ENCODE results near the gene SNAI3. TPM values are rescaled to one million over a fixed set of nuclear protein-coding genes. Genes with fewer than 3 reads are reported as not detected.
A peak's percentile ranks its signal among the peaks of the same experiment; 100 is the strongest.

SNAI3 gene
- total RNA-seq, 1 experiment from 2014 or later, result 2.2 TPM

GRCh38 chr16:88665148-88665547 is 21.2 kb downstream of the SNAI3 start:
- POLR2A ChIA-PET, result no interaction called here
- intact Hi-C loops (cut with micrococcal nuclease), result no loop called here
- H3K4me2 ChIP-seq (ENCODE audit: low read length), result no peak overlapping the region

GRCh38 chr16:88662843-88663606 is 23.3 kb downstream of the SNAI3 start, which contains the start of gene MVD:
Gene MVD, minus strand, starts transcription at chr16:88663091. Its CDS starts 11 bp downstream, at chr16:88663080.
- no peak for TF ChIP-seq SRF (IDR thresholded peaks at IDR 0.05; ENCODE audit: low read depth)
- peak; percentile 96 for TF ChIP-seq POLR2AphosphoS5 (IDR thresholded peaks at IDR 0.05; ENCODE audit: low read depth, low read length)
- TF ChIP-seq SP1 (IDR thresholded peaks at IDR 0.05; ENCODE audit: low read depth), result peak; percentile 99
- peak; percentile 66 for TF ChIP-seq TCF7L2 (IDR thresholded peaks at IDR 0.05; ENCODE audit: borderline replicate concordance, extremely low read depth, insufficient read depth, insufficient read length)
- TF ChIP-seq SIN3A (IDR thresholded peaks at IDR 0.05; ENCODE audit: low read depth), result peak; percentile 87; the same call in 1 of the 2 replicates
- TF ChIP-seq RAD21 (IDR thresholded peaks at IDR 0.05; ENCODE audit: low read depth), result no peak
- TF ChIP-seq POLR2A (IDR thresholded peaks at IDR 0.05; ENCODE audit: borderline replicate concordance, extremely low read depth, insufficient read depth, insufficient read length), result peak; percentile 87
- peak; percentile 44; the same call in 1 of the 2 replicates for TF ChIP-seq ZFX (IDR thresholded peaks at IDR 0.05)
- 0 out of 6 replicates have a peak, but pooled peaks of 1 of the 3 experiments have one; percentile 1 for TF ChIP-seq CTCF (IDR thresholded peaks at IDR 0.05 in 2 of 3, conservative IDR thresholded peaks at IDR 0.05 in 1 of 3; ENCODE audit: borderline replicate concordance in 1 of 3, insufficient read depth in 1 of 3, low read depth in 2 of 3, low read length in 2 of 3)
- TF ChIP-seq, protein P1, sequence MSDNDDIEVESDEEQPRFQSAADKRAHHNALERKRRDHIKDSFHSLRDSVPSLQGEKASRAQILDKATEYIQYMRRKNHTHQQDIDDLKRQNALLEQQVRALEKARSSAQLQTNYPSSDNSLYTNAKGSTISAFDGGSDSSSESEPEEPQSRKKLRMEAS (IDR thresholded peaks at IDR 0.05), result peak; percentile 69
- TF ChIP-seq FOSL1 (IDR thresholded peaks at IDR 0.05; ENCODE audit: low read depth), result no peak
- peak; percentile 98 for DNase-seq (ENCODE audit: low read depth, low spot score)
- Histone ChIP-seq H3K79me2 (ENCODE audit: insufficient read depth, low read length) (peaks cover 36% of the 10 kb centered on the region), H3K9ac (ENCODE audit: low read length) (peak within 1 kb of the TSS; percentile 92), H3K4me1 (ENCODE audit: control insufficient read depth in 1 of 2, insufficient read depth in 2 of 2, low read length in 2 of 2) (peaks cover 4 to 21% of the 10 kb centered on the region in 2 experiments; a peak in 3 of 4 replicates), H3K36me3 (ENCODE audit: control insufficient read depth in 1 of 2, insufficient read depth in 2 of 2, low read length in 2 of 2) (peaks cover under 1 to 3% of the 10 kb centered on the region in 2 experiments; a peak in 1 of 4 replicates), H3K4me3 (replicated peaks in 1 of 2; ENCODE audit: low read depth in 1 of 2, low read length in 2 of 2) (peak within 1 kb of the TSS; percentile 73 to 98), H3K27ac (ENCODE audit: low read depth, low read length) (peak within 1 kb of the TSS; percentile 96), H3K9me3 (ENCODE audit: control insufficient read depth in 1 of 2, insufficient read depth in 1 of 2, low read depth in 1 of 2, low read length in 2 of 2) (no peaks in the 10 kb centered on the region), H3K9me2 (ENCODE audit: insufficient read depth) (no peaks in the 10 kb centered on the region), H4K20me1 (ENCODE audit: insufficient read depth) (no peaks in the 10 kb centered on the region), H2AFZ (ENCODE audit: low read depth, low read length, poor library complexity, severe bottlenecking) (no peak within 1 kb of the TSS), H3K4me2 (ENCODE audit: low read length) (peak within 1 kb of the TSS; percentile 92), H3K27me3 (ENCODE audit: insufficient read depth, low read length) (no peaks in the 10 kb centered on the region)
- ChIA-PET CTCF (interaction anchor here (1.3 kb wide), 2 partner anchors 9 to 74 kb away, joined by 5 to 7 read pairs; no protein-coding TSS in a partner anchor), RAD21 (ENCODE audit: low non-redundant PET in 1 of 2, low total read pairs in 2 of 2, uncharacterized antibody in 2 of 2, unreplicated experiment in 2 of 2) (no interaction called here), POLR2A (interaction anchor here (1.0 kb wide), 2 partner anchors 69 to 111 kb away, joined by 3 read pairs; no protein-coding TSS in a partner anchor)
- no TSS peak for BruUV-seq (replicated peaks)
- intact Hi-C loops (cut with micrococcal nuclease), result no loop called here
- peak; percentile 97 for ATAC-seq

More at GRCh38 chr16:88665148-88665547, 21.2 kb downstream of the SNAI3 start:
- Histone ChIP-seq H3K9me2 (ENCODE audit: insufficient read depth) (no peaks in the 10 kb centered on the region), H4K20me1 (ENCODE audit: insufficient read depth) (no peaks in the 10 kb centered on the region), H3K36me3 (ENCODE audit: control insufficient read depth in 1 of 2, insufficient read depth in 2 of 2, low read length in 2 of 2) (no peaks in the 10 kb centered on the region), H3K9me3 (ENCODE audit: control insufficient read depth in 1 of 2, insufficient read depth in 1 of 2, low read depth in 1 of 2, low read length in 2 of 2) (no peaks in the 10 kb centered on the region), H2AFZ (ENCODE audit: low read depth, low read length, poor library complexity, severe bottlenecking) (no peak overlapping the region), H3K27ac (ENCODE audit: low read depth, low read length) (no peak overlapping the region), H3K4me3 (replicated peaks in 1 of 2; ENCODE audit: low read depth in 1 of 2, low read length in 2 of 2) (no peak overlapping the region), H3K79me2 (ENCODE audit: insufficient read depth, low read length) (peaks cover 27% of the 10 kb centered on the region), H3K27me3 (ENCODE audit: insufficient read depth, low read length) (no peaks in the 10 kb centered on the region), H3K4me1 (ENCODE audit: control insufficient read depth in 1 of 2, insufficient read depth in 2 of 2, low read length in 2 of 2) (peaks cover 4 to 21% of the 10 kb centered on the region in 2 experiments; a peak in 3 of 4 replicates), H3K9ac (ENCODE audit: low read length) (no peak overlapping the region)
- RAD21 ChIA-PET (ENCODE audit: low non-redundant PET in 1 of 2, low total read pairs in 2 of 2, uncharacterized antibody in 2 of 2, unreplicated experiment in 2 of 2), result no interaction called here
- no peak for ATAC-seq
- DNase-seq (ENCODE audit: low read depth, low spot score), result no peak
- CTCF ChIA-PET, result no interaction called here
- TF ChIP-seq YY1 (IDR thresholded peaks at IDR 0.05; ENCODE audit: extremely low read depth, insufficient replicate concordance, low read depth, low read length) (no peak), CBX3 (IDR thresholded peaks at IDR 0.05; ENCODE audit: low read depth) (no peak), ZFX (IDR thresholded peaks at IDR 0.05) (no peak), EZH2 (IDR thresholded peaks at IDR 0.05) (no peak), TCF7L2 (IDR thresholded peaks at IDR 0.05; ENCODE audit: borderline replicate concordance, extremely low read depth, insufficient read depth, insufficient read length) (no peak), POLR2AphosphoS5 (IDR thresholded peaks at IDR 0.05; ENCODE audit: low read depth, low read length) (no peak), SP1 (IDR thresholded peaks at IDR 0.05; ENCODE audit: low read depth) (no peak), SIN3A (IDR thresholded peaks at IDR 0.05; ENCODE audit: low read depth) (no peak), EGR1 (IDR thresholded peaks at IDR 0.05; ENCODE audit: low read depth) (no peak), SRF (IDR thresholded peaks at IDR 0.05; ENCODE audit: low read depth) (no peak)
- no TSS peak for BruUV-seq (replicated peaks)
